Measurements from ENCODE around the gene FBLN2.

DNA sequence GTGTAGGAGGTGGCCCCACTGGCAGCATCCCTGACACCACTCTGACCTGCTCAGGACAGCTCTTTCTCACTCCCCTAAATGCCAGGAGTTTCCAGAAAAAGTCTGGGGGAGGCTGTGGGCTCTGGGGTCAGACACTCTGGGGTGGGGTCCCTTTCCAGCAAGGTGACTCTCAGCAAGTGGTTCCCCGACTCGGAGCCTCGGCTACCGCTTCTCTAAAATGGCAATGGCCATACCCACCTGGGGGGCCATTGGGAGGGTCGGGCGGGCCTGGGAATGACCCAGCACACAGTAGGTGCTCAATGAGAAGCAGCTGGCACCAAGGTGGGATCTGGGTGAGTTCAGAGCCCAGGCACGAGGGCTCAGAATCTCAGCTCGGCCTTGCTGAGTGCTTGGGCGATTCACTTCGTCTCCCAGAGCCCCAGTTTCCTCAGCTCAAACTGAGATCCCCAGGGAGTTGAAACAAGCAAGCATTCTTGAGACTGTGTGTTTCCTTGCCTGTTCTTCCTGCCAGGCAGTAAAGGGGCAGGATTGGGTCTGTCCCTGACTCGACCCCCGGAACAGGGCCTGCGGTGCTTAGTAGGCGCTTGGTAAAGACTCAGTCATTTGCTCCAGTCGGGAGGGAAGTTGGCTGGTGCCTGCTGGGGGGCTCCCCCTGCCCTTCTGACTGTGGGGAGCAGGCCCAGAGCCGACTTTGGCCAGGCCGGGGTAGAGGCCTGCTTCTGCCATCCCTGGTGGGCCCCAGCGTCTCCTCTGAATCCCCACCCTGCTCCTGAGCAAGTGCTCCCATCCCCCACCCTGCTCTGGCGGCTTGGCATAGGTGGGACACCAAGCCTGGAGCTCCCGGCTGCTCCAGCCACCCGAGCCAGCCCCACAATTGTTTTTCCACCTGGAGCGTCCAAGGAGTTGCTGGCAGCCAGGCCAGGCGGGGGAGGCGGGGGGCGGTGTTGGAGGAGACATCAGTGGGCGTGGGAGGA lies 32.9 kb upstream of the FBLN2 start:
- TF ChIP-seq POLR2A (IDR thresholded peaks at IDR 0.05; ENCODE audit: extremely low read depth, insufficient read length): no peak
- TF ChIP-seq, protein P1, sequence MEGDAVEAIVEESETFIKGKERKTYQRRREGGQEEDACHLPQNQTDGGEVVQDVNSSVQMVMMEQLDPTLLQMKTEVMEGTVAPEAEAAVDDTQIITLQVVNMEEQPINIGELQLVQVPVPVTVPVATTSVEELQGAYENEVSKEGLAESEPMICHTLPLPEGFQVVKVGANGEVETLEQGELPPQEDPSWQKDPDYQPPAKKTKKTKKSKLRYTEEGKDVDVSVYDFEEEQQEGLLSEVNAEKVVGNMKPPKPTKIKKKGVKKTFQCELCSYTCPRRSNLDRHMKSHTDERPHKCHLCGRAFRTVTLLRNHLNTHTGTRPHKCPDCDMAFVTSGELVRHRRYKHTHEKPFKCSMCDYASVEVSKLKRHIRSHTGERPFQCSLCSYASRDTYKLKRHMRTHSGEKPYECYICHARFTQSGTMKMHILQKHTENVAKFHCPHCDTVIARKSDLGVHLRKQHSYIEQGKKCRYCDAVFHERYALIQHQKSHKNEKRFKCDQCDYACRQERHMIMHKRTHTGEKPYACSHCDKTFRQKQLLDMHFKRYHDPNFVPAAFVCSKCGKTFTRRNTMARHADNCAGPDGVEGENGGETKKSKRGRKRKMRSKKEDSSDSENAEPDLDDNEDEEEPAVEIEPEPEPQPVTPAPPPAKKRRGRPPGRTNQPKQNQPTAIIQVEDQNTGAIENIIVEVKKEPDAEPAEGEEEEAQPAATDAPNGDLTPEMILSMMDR (IDR thresholded peaks at IDR 0.05; ENCODE audit: low read depth, low read length): no peak
- TF ChIP-seq, protein P2, sequence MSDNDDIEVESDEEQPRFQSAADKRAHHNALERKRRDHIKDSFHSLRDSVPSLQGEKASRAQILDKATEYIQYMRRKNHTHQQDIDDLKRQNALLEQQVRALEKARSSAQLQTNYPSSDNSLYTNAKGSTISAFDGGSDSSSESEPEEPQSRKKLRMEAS (IDR thresholded peaks at IDR 0.05; ENCODE audit: low read depth, low read length): no peak
